Retinal pigment epithelial cell (primary cell): ENCODE data around the gene ABCC1.

Experiments
- DNase-seq: peaks from one replicate; pipeline ENCODE4 v3.0.0-alpha.2; 2010; ENCODE audit warnings: low read depth
- H3K4me3 ChIP-seq: 2 replicates; pipeline ENCODE4 v1.5.1; 2011; ENCODE audit warnings: mild to moderate bottlenecking, low read length, control low read depth, moderate library complexity
- TF ChIP-seq, protein P1 (sequence below): conservative IDR thresholded peaks from 2 replicates; pipeline ENCODE4 v1.5.1; 2011; ENCODE audit warnings: low read depth, low read length, control low read depth, inconsistent platforms

ABCC1 gene

DNA sequence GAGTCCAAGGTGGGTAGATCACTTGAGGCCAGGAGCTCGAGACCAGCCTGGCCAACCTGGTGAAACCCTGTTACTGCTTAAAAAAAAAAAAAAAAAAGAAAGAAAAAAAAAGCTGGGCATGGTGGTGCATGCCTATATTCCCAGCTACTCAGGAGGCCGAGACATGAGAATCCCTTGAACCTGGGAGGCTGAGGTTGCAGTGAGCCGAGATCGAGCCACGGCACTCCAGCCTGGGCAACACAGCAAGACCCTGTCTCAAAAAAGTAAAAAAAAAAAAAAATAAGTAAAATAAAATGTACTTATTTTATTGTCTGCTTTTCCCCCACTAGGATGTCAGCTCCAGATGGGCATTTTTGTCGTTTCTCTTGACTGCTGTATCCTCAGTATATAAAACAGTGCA is 107.7 kb downstream of the ABCC1 start:
- TF ChIP-seq, protein P1, sequence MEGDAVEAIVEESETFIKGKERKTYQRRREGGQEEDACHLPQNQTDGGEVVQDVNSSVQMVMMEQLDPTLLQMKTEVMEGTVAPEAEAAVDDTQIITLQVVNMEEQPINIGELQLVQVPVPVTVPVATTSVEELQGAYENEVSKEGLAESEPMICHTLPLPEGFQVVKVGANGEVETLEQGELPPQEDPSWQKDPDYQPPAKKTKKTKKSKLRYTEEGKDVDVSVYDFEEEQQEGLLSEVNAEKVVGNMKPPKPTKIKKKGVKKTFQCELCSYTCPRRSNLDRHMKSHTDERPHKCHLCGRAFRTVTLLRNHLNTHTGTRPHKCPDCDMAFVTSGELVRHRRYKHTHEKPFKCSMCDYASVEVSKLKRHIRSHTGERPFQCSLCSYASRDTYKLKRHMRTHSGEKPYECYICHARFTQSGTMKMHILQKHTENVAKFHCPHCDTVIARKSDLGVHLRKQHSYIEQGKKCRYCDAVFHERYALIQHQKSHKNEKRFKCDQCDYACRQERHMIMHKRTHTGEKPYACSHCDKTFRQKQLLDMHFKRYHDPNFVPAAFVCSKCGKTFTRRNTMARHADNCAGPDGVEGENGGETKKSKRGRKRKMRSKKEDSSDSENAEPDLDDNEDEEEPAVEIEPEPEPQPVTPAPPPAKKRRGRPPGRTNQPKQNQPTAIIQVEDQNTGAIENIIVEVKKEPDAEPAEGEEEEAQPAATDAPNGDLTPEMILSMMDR = no peak
- H3K4me3 ChIP-seq = no peak overlapping the region
- no peak for DNase-seq

DNA sequence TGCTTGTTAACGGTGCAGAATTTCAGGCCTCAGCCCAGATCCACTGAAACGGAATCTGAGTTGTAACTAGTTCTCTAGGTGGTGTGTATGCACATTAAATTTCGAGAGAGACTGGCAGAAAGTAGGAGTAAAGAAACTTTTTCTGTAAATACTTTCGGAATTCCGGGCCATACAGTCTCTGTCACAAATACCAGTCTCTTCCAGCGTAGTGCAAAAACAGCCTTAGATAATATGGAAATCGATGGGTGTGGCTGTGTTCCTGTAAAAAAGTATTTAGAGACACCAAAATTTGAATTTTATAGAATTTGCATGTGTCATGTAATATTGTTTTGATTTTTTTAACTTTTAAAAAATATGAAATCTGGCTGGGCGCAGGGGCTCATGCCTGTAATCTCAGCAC is 109.7 kb downstream of the ABCC1 start:
- DNase-seq = no peak
- H3K4me3 ChIP-seq = no peak overlapping the region
- TF ChIP-seq, protein P1 = no peak

DNA sequence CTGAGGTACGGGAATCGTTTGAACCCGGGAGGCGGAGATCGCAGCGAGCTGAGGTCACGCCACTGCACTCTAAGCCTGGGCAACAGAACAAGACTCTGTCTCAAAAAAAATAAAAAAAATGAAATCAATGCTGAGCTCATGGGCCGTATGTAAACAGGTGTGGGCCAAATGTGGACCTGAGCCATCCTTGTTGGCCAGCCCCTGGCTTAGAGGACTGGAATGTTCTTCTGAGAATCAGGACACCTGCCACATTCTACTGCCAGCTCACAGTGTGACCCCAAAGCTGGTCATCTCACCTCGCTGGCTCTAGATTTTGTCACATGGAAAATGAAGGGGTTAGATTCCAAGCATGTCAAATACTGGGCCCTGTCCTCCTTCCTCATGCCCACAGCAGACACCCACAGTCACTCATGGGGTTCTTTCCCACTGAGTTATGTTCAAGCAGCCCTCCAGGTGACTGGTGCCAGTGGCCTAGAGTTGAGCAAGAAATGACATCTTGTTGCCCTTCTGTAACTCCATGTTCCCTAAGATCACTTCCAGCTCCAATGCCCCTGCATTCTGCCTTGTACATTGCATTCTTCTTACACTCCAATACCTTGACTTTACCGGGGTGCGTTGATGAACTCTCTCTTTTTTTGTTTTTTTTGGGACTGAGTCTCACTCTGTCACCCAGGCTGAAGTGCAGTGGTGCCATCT is 110.6 kb downstream of the ABCC1 start:
- DNase-seq = no peak
- TF ChIP-seq, protein P1 = no peak
- no peak overlapping the region for H3K4me3 ChIP-seq

DNA sequence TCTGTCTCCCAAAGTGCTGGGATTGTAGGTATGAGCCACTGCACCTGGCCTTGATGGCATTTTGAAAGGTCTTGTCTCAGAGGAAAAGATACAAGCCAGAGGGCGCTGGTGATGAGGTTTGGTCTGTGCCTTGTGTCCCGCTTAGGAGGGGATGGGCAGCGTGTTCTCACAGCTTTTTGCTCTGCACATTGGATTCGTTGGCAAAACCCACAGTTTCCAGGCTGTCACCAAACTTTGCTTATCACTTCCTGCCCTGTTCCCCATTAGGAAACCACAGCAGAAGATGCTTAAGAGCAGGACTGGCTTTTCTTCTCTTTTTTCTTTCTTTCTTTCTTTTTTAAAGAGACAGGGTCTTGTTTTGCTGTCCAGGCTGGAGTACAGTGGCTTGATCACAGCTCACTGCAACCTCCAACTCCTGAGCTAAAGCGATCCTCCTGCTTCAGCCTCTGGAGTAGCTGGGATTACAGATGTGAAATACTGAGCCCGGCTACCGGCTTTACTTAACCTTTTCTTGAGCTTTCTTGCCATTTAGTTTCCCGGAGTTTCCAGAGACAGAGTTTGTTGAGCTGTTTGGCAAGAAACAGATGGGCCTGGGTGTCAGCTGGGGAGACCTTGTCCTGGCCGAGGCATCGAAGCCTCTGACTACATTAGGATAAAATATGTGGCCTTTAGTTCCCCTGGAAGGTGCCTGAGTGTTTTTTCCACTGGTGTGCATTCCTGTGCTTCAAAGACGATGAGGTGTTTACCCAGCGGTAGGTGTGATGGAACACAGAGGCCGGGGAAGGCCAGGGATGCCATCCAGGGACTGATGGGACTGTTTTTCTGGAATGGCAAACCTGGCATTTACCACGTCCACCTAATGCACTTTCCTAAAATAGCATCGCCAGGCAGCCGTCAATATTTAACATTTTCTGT is 112.9 kb downstream of the ABCC1 start:
- TF ChIP-seq, protein P1 = no peak

DNA sequence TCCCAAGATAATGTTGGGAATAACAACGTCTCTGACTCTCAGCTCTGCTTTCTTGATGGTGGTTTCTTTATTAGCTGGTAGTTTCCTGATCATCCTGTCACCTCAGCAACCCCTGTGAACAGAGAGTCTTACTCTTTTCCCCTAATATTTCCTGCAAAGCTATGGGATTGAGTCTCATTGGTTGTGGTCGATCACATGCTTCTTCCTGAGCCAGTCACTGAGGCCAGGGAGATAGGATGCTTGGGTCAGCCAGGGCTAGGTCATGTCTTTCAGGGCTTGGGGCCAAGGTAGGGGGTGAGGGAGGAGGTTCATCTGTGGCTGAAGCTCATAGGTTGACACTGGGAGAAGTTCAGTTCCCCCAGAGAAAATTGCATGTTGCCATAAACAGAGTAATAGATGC is 114.3 kb downstream of the ABCC1 start:
- TF ChIP-seq, protein P1 = no peak
- no peak for DNase-seq
- no peak overlapping the region for H3K4me3 ChIP-seq

More for the DNA sequence above, 112.9 kb downstream of the ABCC1 start:
- DNase-seq = no peak
- no peak overlapping the region for H3K4me3 ChIP-seq

DNA sequence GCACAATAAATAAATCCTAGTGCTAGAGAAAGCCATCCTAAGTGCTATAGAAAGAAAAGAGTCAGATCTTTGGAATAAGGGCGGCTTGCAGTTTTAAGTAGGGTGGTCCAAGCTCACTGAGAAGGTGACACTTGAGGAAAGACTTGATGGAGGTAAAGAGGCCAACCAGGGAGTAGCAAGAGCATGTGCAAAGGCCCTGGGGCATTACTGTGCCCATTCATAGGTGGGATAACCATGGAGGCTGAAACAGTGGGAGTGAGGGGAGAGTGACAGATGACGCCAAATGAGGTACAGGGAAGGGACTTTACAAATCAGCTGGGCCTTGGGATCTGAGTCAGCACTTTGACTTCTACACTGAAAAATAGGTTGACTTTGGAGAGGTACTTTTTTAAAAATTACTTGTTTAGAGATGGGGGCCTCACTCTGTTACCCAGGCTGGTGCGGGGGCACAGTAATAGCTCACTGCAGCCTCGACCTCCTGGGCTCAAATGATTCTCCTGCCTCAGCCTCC is 115.5 kb downstream of the ABCC1 start:
- TF ChIP-seq, protein P1 = no peak
- DNase-seq = no peak
- no peak overlapping the region for H3K4me3 ChIP-seq
